ENCODE results near the gene SPEG. TPM values are rescaled to one million over a fixed set of nuclear protein-coding genes. Genes with fewer than 3 reads are reported as not detected.
A peak's percentile ranks its signal among the peaks of the same experiment; 100 is the strongest.

SPEG gene
- polyA plus RNA-seq, 3 donors, result not detected

DNA sequence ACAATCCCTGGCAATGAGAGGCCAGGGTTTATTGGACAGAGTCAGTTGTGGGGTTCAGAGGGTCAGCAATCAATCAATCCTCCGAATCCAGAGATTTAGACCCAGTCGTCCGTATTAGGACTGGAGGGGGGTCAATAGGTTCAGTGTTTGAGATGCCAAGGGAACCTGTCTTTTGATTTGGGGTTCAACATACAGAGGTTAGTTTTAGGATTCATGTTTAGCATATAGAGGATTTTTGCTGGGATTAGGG, 64.3 kb downstream of the SPEG start:
- Histone ChIP-seq H3K4me2 (replicated peaks; ENCODE audit: extremely low read depth, low read length, poor library complexity, severe bottlenecking) (peak overlapping the region; percentile 97), H3K79me2 (ENCODE audit: insufficient read depth, low read length) (peaks cover 11% of the 10 kb centered on the region), H2AFZ (ENCODE audit: insufficient read depth, low read depth, low read length, poor library complexity, severe bottlenecking) (peak overlapping the region; percentile 94), H4K20me1 (ENCODE audit: insufficient read depth, low read length) (no peaks in the 10 kb centered on the region), H3K36me3 (replicated peaks in 1 of 2; ENCODE audit: control insufficient read depth in 1 of 2, insufficient read depth in 2 of 2, low read length in 2 of 2) (peaks cover 13 to 30% of the 10 kb centered on the region in 2 donors), H3K4me3 (replicated peaks in 1 of 3; ENCODE audit: low read depth in 2 of 3, low read length in 3 of 3) (peak overlapping the region; percentile 58 to 93 (median 80)), H3K27ac (ENCODE audit: low read depth in 1 of 2, low read length in 2 of 2) (peak overlapping the region; percentile 89 to 90), H3K9me3 (replicated peaks in 1 of 2; ENCODE audit: control insufficient read depth in 1 of 2, insufficient read depth in 1 of 2, low read length in 2 of 2) (peaks cover 2 to 10% of the 10 kb centered on the region in 2 donors), H3K9ac (ENCODE audit: insufficient read depth, low read length, poor library complexity, severe bottlenecking) (peak overlapping the region; percentile 91), H3K27me3 (ENCODE audit: control insufficient read depth in 2 of 2, insufficient read depth in 2 of 2, low read length in 2 of 2) (peaks cover 31 to 37% of the 10 kb centered on the region in 2 donors), H3K4me1 (ENCODE audit: control insufficient read depth in 1 of 2, insufficient read depth in 2 of 2, low read length in 2 of 2) (peaks cover 28 to 43% of the 10 kb centered on the region in 2 donors)
- no peak for DNase-seq
- H3K4me3 Mint-ChIP-seq, result peak overlapping the region; percentile 98 to 100
- peaks cover 0 to 19% (median 1%) of the 10 kb centered on the region in 7 donors for H3K9me3 Mint-ChIP-seq
- H3K27me3 Mint-ChIP-seq (ENCODE audit: low read depth in 3 of 3), result peaks cover 38 to 41% (median 38%) of the 10 kb centered on the region in 3 donors
- H3K27ac Mint-ChIP-seq, result peak overlapping the region; percentile 94 to 99 (median 97)
- WGBS (ENCODE audit: insufficient coverage), result 7% methylated on average over 2 of the region's 3 CpGs
- peaks cover 38% of the 10 kb centered on the region for H3K4me1 Mint-ChIP-seq
- H3K36me3 Mint-ChIP-seq, result peaks cover 18 to 31% of the 10 kb centered on the region in 2 donors
- intact Hi-C loops (cut with micrococcal nuclease), result loop anchor here (5.0 to 10.0 kb wide), 4 partner anchors 33 to 334 kb away; partner anchors contain the start of genes DNPEP (in 2 of the 2), STK11IP (in 2 of the 2) and NHEJ1 (in 1 of the 2)
- TF ChIP-seq CTCF (IDR thresholded peaks at IDR 0.05), result no peak

- peaks cover 0 to 17% (median 1%) of the 10 kb centered on the region in 7 donors for H3K9me3 Mint-ChIP-seq
- Histone ChIP-seq H3K4me1 (ENCODE audit: control insufficient read depth in 1 of 2, insufficient read depth in 2 of 2, low read length in 2 of 2) (peaks cover 28 to 43% of the 10 kb centered on the region in 2 donors), H3K9ac (ENCODE audit: insufficient read depth, low read length, poor library complexity, severe bottlenecking) (peak overlapping the region; percentile 91), H3K4me3 (replicated peaks in 1 of 3; ENCODE audit: low read depth in 2 of 3, low read length in 3 of 3) (peak overlapping the region in 1 of 3 experiments; percentile 93), H3K79me2 (ENCODE audit: insufficient read depth, low read length) (peaks cover 11% of the 10 kb centered on the region), H4K20me1 (ENCODE audit: insufficient read depth, low read length) (no peaks in the 10 kb centered on the region), H3K27ac (ENCODE audit: low read depth in 1 of 2, low read length in 2 of 2) (peak overlapping the region in 1 of 2 donors; percentile 90), H3K36me3 (replicated peaks in 1 of 2; ENCODE audit: control insufficient read depth in 1 of 2, insufficient read depth in 2 of 2, low read length in 2 of 2) (peaks cover 19 to 36% of the 10 kb centered on the region in 2 donors), H2AFZ (ENCODE audit: insufficient read depth, low read depth, low read length, poor library complexity, severe bottlenecking) (peak overlapping the region; percentile 94), H3K27me3 (ENCODE audit: control insufficient read depth in 2 of 2, insufficient read depth in 2 of 2, low read length in 2 of 2) (peaks cover 28 to 32% of the 10 kb centered on the region in 2 donors), H3K9me3 (replicated peaks in 1 of 2; ENCODE audit: control insufficient read depth in 1 of 2, insufficient read depth in 1 of 2, low read length in 2 of 2) (peaks cover 2 to 10% of the 10 kb centered on the region in 2 donors), H3K4me2 (replicated peaks; ENCODE audit: extremely low read depth, low read length, poor library complexity, severe bottlenecking) (peak overlapping the region; percentile 97)
- TF ChIP-seq CTCF (IDR thresholded peaks at IDR 0.05), result no peak
- peaks cover 24 to 37% of the 10 kb centered on the region in 2 donors for H3K36me3 Mint-ChIP-seq
- 88% methylated on average over 1 of the region's 1 CpG for WGBS (ENCODE audit: insufficient coverage)
- no peak for DNase-seq
- H3K4me1 Mint-ChIP-seq, result peaks cover 38% of the 10 kb centered on the region
- intact Hi-C loops (cut with micrococcal nuclease), result loop anchor here (5.0 to 10.0 kb wide), 4 partner anchors 33 to 335 kb away; partner anchors contain the start of genes DNPEP (in 2 of the 2), STK11IP (in 2 of the 2) and NHEJ1 (in 1 of the 2)
- H3K27ac Mint-ChIP-seq, result peak overlapping the region in 6 of 7 donors; percentile 7 to 99 (median 95)
- peaks cover 32 to 35% (median 32%) of the 10 kb centered on the region in 3 donors for H3K27me3 Mint-ChIP-seq (ENCODE audit: low read depth in 3 of 3)
- peak overlapping the region in 1 of 2 donors; percentile 100 for H3K4me3 Mint-ChIP-seq
Measured at GRCh38 chr2:219499555-219499954, 64.9 kb downstream of the SPEG start.
